ENCODE data around the gene TRMT112. TPM values are rescaled to one million over a fixed set of nuclear protein-coding genes. Genes with fewer than 3 reads are reported as not detected.

Gene TRMT112
- total RNA-seq, 2 experiments from 2014 or later = 205 to 322 TPM

DNA sequence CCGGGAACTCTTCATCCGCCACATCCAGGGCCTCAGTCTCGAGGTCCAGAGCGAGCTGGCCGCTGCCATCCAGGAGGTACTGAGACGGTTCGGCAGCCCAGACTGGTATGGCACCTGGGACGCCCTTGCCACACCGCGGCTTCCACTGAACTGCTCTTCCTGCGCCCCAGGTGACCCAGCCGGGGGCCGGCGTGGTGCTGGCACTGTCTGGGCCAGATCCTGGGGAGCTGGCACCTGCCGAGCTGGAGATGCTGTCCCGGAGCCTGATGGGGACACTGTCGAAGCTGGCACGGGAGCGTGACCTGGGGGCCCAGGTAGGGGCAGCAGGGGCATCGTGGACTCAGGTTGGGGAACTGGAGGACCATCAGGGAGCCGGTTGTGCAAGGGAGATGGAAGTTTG, 24.1 kb upstream of the TRMT112 start:
- BruUV-seq (replicated peaks) = no TSS peak
- Histone ChIP-seq H3K4me2 (ENCODE audit: low read length) (peak overlapping the region; percentile 90), H3K9me3 (ENCODE audit: low read length) (no peaks in the 10 kb centered on the region), H3K79me2 (ENCODE audit: insufficient read depth, low read depth, low read length) (peaks cover 10% of the 10 kb centered on the region; the same call in 1 of the 2 replicates), H3K4me1 (ENCODE audit: insufficient read depth, low read length, poor library complexity, severe bottlenecking) (peaks cover 43% of the 10 kb centered on the region), H4K20me1 (ENCODE audit: insufficient read depth, low read length) (no peaks in the 10 kb centered on the region), H3K27ac (ENCODE audit: low read depth, low read length, poor library complexity, severe bottlenecking) (no peak overlapping the region), H3K36me3 (ENCODE audit: insufficient read depth, low read length) (peaks cover 36% of the 10 kb centered on the region), H3K4me3 (ENCODE audit: low read depth, low read length, poor library complexity, severe bottlenecking) (peak overlapping the region; percentile 74), H2AFZ (ENCODE audit: low read length) (no peak overlapping the region), H3K9me2 (ENCODE audit: insufficient read depth, low read length) (no peaks in the 10 kb centered on the region)
- ChIA-PET POLR2A (interaction anchor here (0.5 to 3.6 kb wide), 2 partner anchors 24 to 364 kb away, joined by 3 to 22 read pairs; partner anchors contain the start of genes PRDX5 and TRMT112), CTCF (ENCODE audit: unreplicated experiment) (interaction anchor here (1.4 kb wide), 1 partner anchor 24 kb away, joined by 5 read pairs; the partner anchor contains the start of gene PRDX5)
- no peak for DNase-seq (ENCODE audit: low spot score)
- intact Hi-C loops (cut with micrococcal nuclease; ENCODE audit: unreplicated experiment) = loop anchor here (2.0 kb wide), 2 partner anchors 23 to 71 kb away; partner anchors contain the start of gene PRDX5
- TF ChIP-seq, protein P1, sequence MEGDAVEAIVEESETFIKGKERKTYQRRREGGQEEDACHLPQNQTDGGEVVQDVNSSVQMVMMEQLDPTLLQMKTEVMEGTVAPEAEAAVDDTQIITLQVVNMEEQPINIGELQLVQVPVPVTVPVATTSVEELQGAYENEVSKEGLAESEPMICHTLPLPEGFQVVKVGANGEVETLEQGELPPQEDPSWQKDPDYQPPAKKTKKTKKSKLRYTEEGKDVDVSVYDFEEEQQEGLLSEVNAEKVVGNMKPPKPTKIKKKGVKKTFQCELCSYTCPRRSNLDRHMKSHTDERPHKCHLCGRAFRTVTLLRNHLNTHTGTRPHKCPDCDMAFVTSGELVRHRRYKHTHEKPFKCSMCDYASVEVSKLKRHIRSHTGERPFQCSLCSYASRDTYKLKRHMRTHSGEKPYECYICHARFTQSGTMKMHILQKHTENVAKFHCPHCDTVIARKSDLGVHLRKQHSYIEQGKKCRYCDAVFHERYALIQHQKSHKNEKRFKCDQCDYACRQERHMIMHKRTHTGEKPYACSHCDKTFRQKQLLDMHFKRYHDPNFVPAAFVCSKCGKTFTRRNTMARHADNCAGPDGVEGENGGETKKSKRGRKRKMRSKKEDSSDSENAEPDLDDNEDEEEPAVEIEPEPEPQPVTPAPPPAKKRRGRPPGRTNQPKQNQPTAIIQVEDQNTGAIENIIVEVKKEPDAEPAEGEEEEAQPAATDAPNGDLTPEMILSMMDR (conservative IDR thresholded peaks at IDR 0.05; ENCODE audit: low read length) = no peak
- TF ChIP-seq EZH2phosphoT487 (IDR thresholded peaks at IDR 0.05; ENCODE audit: borderline replicate concordance, low read depth, low read length) = no peak

DNA sequence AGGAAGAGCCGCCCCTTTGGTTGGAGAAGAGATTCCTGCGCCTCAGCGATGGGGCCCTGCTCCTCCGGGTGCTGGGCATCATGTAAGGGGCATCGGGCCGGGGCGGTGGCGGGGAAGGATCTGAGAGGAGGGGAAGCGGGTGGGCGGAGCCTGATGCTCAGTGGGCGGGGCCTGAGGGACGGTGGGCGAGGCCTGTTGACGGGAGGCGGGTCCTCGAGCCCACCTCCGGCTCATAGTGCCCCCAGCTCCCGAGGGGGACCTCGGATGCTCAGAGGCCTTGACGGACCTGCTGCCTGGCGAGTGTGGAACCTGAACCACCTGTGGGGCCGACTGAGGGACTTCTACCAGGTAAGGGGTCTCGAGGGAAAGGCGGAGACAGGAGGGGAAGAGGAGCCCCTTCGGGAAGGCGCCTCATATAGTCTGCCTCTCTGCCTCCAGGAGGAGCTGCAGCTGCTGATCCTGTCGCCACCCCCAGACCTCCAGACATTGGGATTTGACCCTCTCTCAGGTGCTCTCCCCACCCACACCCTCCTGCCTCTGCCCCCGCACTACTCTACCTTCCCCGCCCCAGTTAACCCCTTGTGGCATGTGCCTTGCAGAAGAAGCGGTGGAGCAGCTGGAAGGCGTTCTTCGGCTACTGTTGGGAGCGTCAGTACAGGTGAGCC, 23.4 kb upstream of the TRMT112 start:
- Histone ChIP-seq H3K36me3 (ENCODE audit: insufficient read depth, low read length) (peaks cover 33% of the 10 kb centered on the region), H3K9me3 (ENCODE audit: low read length) (no peaks in the 10 kb centered on the region), H3K9me2 (ENCODE audit: insufficient read depth, low read length) (no peaks in the 10 kb centered on the region), H3K4me3 (ENCODE audit: low read depth, low read length, poor library complexity, severe bottlenecking) (peak overlapping the region; percentile 74), H4K20me1 (ENCODE audit: insufficient read depth, low read length) (no peaks in the 10 kb centered on the region), H2AFZ (ENCODE audit: low read length) (peak overlapping the region; percentile 26; the same call in 1 of the 2 replicates), H3K79me2 (ENCODE audit: insufficient read depth, low read depth, low read length) (peaks cover 10% of the 10 kb centered on the region; the same call in 1 of the 2 replicates), H3K27ac (ENCODE audit: low read depth, low read length, poor library complexity, severe bottlenecking) (peak overlapping the region; percentile 80), H3K4me1 (ENCODE audit: insufficient read depth, low read length, poor library complexity, severe bottlenecking) (peaks cover 49% of the 10 kb centered on the region), H3K4me2 (ENCODE audit: low read length) (peak overlapping the region; percentile 90)
- TSS peak; percentile 94 for BruUV-seq (replicated peaks)
- ChIA-PET POLR2A (interaction anchor here (1.2 to 3.6 kb wide), 2 partner anchors 14 to 24 kb away, joined by 5 to 22 read pairs; partner anchors contain the start of genes PRDX5 and TRMT112), CTCF (ENCODE audit: unreplicated experiment) (interaction anchor here (0.5 to 1.4 kb wide), 3 partner anchors 19 to 438 kb away, joined by 3 to 5 read pairs (median 3); partner anchors contain the start of gene PRDX5)
- peak; percentile 78 for DNase-seq (ENCODE audit: low spot score)
- intact Hi-C loops (cut with micrococcal nuclease; ENCODE audit: unreplicated experiment) = loop anchor here (1.0 to 2.0 kb wide), 3 partner anchors 22 to 70 kb away; partner anchors contain the start of genes ESRRA and PRDX5
- no peak for TF ChIP-seq EZH2phosphoT487 (IDR thresholded peaks at IDR 0.05; ENCODE audit: borderline replicate concordance, low read depth, low read length)
- TF ChIP-seq, protein P1 (conservative IDR thresholded peaks at IDR 0.05; ENCODE audit: low read length) = peak; percentile 45; the same call in 1 of the 2 replicates

Measured in OCI-LY7 (cell line).